Measurements from ENCODE around the gene DMAC2L. TPM values are rescaled to one million over a fixed set of nuclear protein-coding genes. Genes with fewer than 3 reads are reported as not detected.

DMAC2L gene
- total and polyA plus RNA-seq, 2 donors (not counting 1 experiment from before 2014, with no cell fraction given) = 19.0 to 40.0 TPM

GRCh38 chr14:50338587-50338986, 26.5 kb downstream of the DMAC2L start:
- H4K20me1 ChIP-seq (ENCODE audit: control insufficient read depth, insufficient read depth, low read length, poor library complexity, severe bottlenecking) = no peaks in the 10 kb centered on the region
- TF ChIP-seq, protein P1, sequence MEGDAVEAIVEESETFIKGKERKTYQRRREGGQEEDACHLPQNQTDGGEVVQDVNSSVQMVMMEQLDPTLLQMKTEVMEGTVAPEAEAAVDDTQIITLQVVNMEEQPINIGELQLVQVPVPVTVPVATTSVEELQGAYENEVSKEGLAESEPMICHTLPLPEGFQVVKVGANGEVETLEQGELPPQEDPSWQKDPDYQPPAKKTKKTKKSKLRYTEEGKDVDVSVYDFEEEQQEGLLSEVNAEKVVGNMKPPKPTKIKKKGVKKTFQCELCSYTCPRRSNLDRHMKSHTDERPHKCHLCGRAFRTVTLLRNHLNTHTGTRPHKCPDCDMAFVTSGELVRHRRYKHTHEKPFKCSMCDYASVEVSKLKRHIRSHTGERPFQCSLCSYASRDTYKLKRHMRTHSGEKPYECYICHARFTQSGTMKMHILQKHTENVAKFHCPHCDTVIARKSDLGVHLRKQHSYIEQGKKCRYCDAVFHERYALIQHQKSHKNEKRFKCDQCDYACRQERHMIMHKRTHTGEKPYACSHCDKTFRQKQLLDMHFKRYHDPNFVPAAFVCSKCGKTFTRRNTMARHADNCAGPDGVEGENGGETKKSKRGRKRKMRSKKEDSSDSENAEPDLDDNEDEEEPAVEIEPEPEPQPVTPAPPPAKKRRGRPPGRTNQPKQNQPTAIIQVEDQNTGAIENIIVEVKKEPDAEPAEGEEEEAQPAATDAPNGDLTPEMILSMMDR (IDR thresholded peaks at IDR 0.05) = no peak
- TF ChIP-seq EZH2 (IDR thresholded peaks at IDR 0.05; ENCODE audit: borderline replicate concordance, insufficient read depth, low read depth, low read length, poor library complexity, severe bottlenecking) = no peak
- no peak overlapping the region for H2AFZ ChIP-seq (ENCODE audit: insufficient read depth, low read depth, low read length, poor library complexity, severe bottlenecking)
- no peaks in the 10 kb centered on the region for H3K9me3 Mint-ChIP-seq (ENCODE audit: insufficient read depth)
- H3K4me3 ChIP-seq (ENCODE audit: control extremely low read depth in 1 of 5, extremely low read depth in 1 of 5, insufficient read depth in 1 of 5, low read depth in 2 of 5, low read length in 4 of 5) = no peak overlapping the region
- no peak for DNase-seq
- H3K79me2 ChIP-seq (ENCODE audit: control insufficient read depth, insufficient read depth, low read length) = no peaks in the 10 kb centered on the region
- H3K9ac ChIP-seq (ENCODE audit: low read length) = no peak overlapping the region
- H3K9me3 ChIP-seq (ENCODE audit: control extremely low read depth in 1 of 3, control insufficient read depth in 2 of 3, insufficient read depth in 1 of 3, low read length in 2 of 3) = no peaks in the 10 kb centered on the region
- POLR2A ChIA-PET = no interaction called here
- H3K4me1 ChIP-seq (ENCODE audit: control insufficient read depth in 2 of 2, insufficient read depth in 2 of 2, low read length in 2 of 2) = peaks cover 16 to 20% of the 10 kb centered on the region in 2 donors
- H3K27ac Mint-ChIP-seq = no peak overlapping the region
- CTCF ChIA-PET = no interaction called here
- H3K4me3 Mint-ChIP-seq = no peak overlapping the region
- 100% methylated on average over 2 of the region's 2 CpGs for WGBS (ENCODE audit: insufficient coverage)
- H3K27me3 Mint-ChIP-seq = no peaks in the 10 kb centered on the region
- H3K4me1 Mint-ChIP-seq = peaks cover 23% of the 10 kb centered on the region
- no peak overlapping the region for H3K27ac ChIP-seq (ENCODE audit: low read length in 2 of 2)
- intact Hi-C loops (cut with micrococcal nuclease) = no loop called here
- no peaks in the 10 kb centered on the region for H3K27me3 ChIP-seq (replicated peaks in 1 of 4; ENCODE audit: control extremely low read depth in 1 of 4, control insufficient read depth in 3 of 4, insufficient read depth in 4 of 4, low read length in 3 of 4)
- no peak overlapping the region for H3K4me2 ChIP-seq (replicated peaks; ENCODE audit: low read depth, low read length, poor library complexity, severe bottlenecking)
- no peak for ATAC-seq (ENCODE audit: low read depth)
- peaks cover 0 to 10% of the 10 kb centered on the region in 2 experiments for H3K36me3 ChIP-seq (replicated peaks in 1 of 2; ENCODE audit: control extremely low read depth in 1 of 2, control insufficient read depth in 1 of 2, extremely low read depth in 1 of 2, insufficient read depth in 2 of 2, low read length in 1 of 2)

GRCh38 chr14:50339178-50339804, 27.2 kb downstream of the DMAC2L start:
- H3K4me3 Mint-ChIP-seq = no peak overlapping the region
- Histone ChIP-seq H3K36me3 (replicated peaks in 1 of 2; ENCODE audit: control extremely low read depth in 1 of 2, control insufficient read depth in 1 of 2, extremely low read depth in 1 of 2, insufficient read depth in 2 of 2, low read length in 1 of 2) (peaks cover 0 to 10% of the 10 kb centered on the region in 2 experiments), H4K20me1 (ENCODE audit: control insufficient read depth, insufficient read depth, low read length, poor library complexity, severe bottlenecking) (no peaks in the 10 kb centered on the region), H2AFZ (ENCODE audit: insufficient read depth, low read depth, low read length, poor library complexity, severe bottlenecking) (no peak overlapping the region), H3K4me1 (ENCODE audit: control insufficient read depth in 2 of 2, insufficient read depth in 2 of 2, low read length in 2 of 2) (peaks cover 16 to 20% of the 10 kb centered on the region in 2 donors), H3K27me3 (replicated peaks in 1 of 4; ENCODE audit: control extremely low read depth in 1 of 4, control insufficient read depth in 3 of 4, insufficient read depth in 4 of 4, low read length in 3 of 4) (no peaks in the 10 kb centered on the region), H3K79me2 (ENCODE audit: control insufficient read depth, insufficient read depth, low read length) (no peaks in the 10 kb centered on the region), H3K27ac (ENCODE audit: low read length in 2 of 2) (no peak overlapping the region), H3K9ac (ENCODE audit: low read length) (no peak overlapping the region), H3K4me2 (replicated peaks; ENCODE audit: low read depth, low read length, poor library complexity, severe bottlenecking) (no peak overlapping the region), H3K4me3 (ENCODE audit: control extremely low read depth in 1 of 5, extremely low read depth in 1 of 5, insufficient read depth in 1 of 5, low read depth in 2 of 5, low read length in 4 of 5) (no peak overlapping the region), H3K9me3 (ENCODE audit: control extremely low read depth in 1 of 3, control insufficient read depth in 2 of 3, insufficient read depth in 1 of 3, low read length in 2 of 3) (no peaks in the 10 kb centered on the region)
- CTCF ChIA-PET = no interaction called here
- no peak for TF ChIP-seq EZH2 (IDR thresholded peaks at IDR 0.05; ENCODE audit: borderline replicate concordance, insufficient read depth, low read depth, low read length, poor library complexity, severe bottlenecking)
- TF ChIP-seq, protein P1 (IDR thresholded peaks at IDR 0.05) = no peak
- DNase-seq (no peak), ATAC-seq (ENCODE audit: low read depth) (no peak)
- H3K9me3 Mint-ChIP-seq (ENCODE audit: insufficient read depth) = no peaks in the 10 kb centered on the region
- no peak overlapping the region for H3K27ac Mint-ChIP-seq
- 83% methylated on average over 1 of the region's 3 CpGs for WGBS (ENCODE audit: insufficient coverage)
- H3K4me1 Mint-ChIP-seq = peaks cover 28% of the 10 kb centered on the region
- intact Hi-C loops (cut with micrococcal nuclease) = no loop called here
- H3K27me3 Mint-ChIP-seq = no peaks in the 10 kb centered on the region
- POLR2A ChIA-PET = no interaction called here
